MM.1S (cell line): ENCODE data around the gene SLC15A2.

Source experiments
- DNase-seq: peaks from one replicate; pipeline ENCODE4 v3.0.0-alpha.2; 2015
- H2AFZ ChIP-seq: fragments of 300-600 bp; sonication (generic); 2 replicates; pipeline ENCODE4 v1.6.0; 2016; ENCODE audit warnings: antibody characterized with exemption, low read length
- H3F3A ChIP-seq: fragments of 300-600 bp; sonication (generic); 2 replicates; pipeline ENCODE4 v1.6.1; 2016; ENCODE audit warnings: mild to moderate bottlenecking, antibody characterized with exemption, low read length, moderate library complexity, mixed read lengths; ENCODE audit not compliant: insufficient read depth
- H3K27ac ChIP-seq: fragments of 300-600 bp; sonication (generic); 2 replicates; pipeline ENCODE4 v1.5.1; 2016; ENCODE audit warnings: mild to moderate bottlenecking, low read length
- H3K27me3 ChIP-seq: fragments of 300-600 bp; sonication (generic); replicated peaks from 2 replicates; pipeline ENCODE4 v1.6.0; 2016; ENCODE audit warnings: low read length; ENCODE audit not compliant: insufficient read depth
- H3K36me3 ChIP-seq: fragments of 300-600 bp; sonication (generic); replicated peaks from 2 replicates; pipeline ENCODE4 v1.6.1; 2016; ENCODE audit warnings: mild to moderate bottlenecking, low read length, mixed read lengths; ENCODE audit not compliant: insufficient read depth
- H3K4me1 ChIP-seq: fragments of 300-600 bp; sonication (generic); 2 replicates; pipeline ENCODE4 v1.6.1; 2016; ENCODE audit warnings: low read length, mixed read lengths
- H3K4me2 ChIP-seq: fragments of 300-600 bp; sonication (generic); 2 replicates; pipeline ENCODE4 v1.6.0; 2016; ENCODE audit warnings: low read depth, low read length
- H3K4me3 ChIP-seq: fragments of 300-600 bp; sonication (generic); 2 replicates; pipeline ENCODE4 v1.5.1; 2016; ENCODE audit warnings: low read length, mixed read lengths
- H3K79me2 ChIP-seq: fragments of 300-600 bp; sonication (generic); 2 replicates; pipeline ENCODE4 v1.6.1; 2016; ENCODE audit warnings: mixed run types, low read length, mixed read lengths
- H3K9ac ChIP-seq: fragments of 300-600 bp; sonication (generic); 2 replicates; pipeline ENCODE4 v1.6.1; 2016; ENCODE audit warnings: low read length, mixed read lengths
- H3K9me2 ChIP-seq: fragments of 300-600 bp; sonication (generic); replicated peaks from 2 replicates; pipeline ENCODE4 v1.6.1; 2016; ENCODE audit warnings: mild to moderate bottlenecking, low read length, mixed read lengths; ENCODE audit not compliant: insufficient read depth
- H3K9me3 ChIP-seq: fragments of 300-600 bp; sonication (generic); replicated peaks from 2 replicates; pipeline ENCODE4 v1.6.1; 2016; ENCODE audit warnings: mild to moderate bottlenecking, low read length, mixed read lengths; ENCODE audit not compliant: insufficient read depth
- H4K20me1 ChIP-seq: fragments of 300-600 bp; sonication (generic); 2 replicates; pipeline ENCODE4 v1.6.1; 2016; ENCODE audit warnings: mild to moderate bottlenecking, low read length, moderate library complexity, mixed read lengths; ENCODE audit not compliant: insufficient read depth
- CTCF ChIP-seq: fragments of 300-600 bp; sonication (generic); IDR thresholded peaks from 2 replicates; pipeline ENCODE4 v1.5.1; 2016; ENCODE audit warnings: antibody characterized with exemption, low read length, mixed read lengths
- EZH2 ChIP-seq: fragments of 300-600 bp; sonication (generic); optimal IDR thresholded peaks from 2 replicates; pipeline ENCODE3; 2017; ENCODE audit warnings: low read depth, mild to moderate bottlenecking, antibody characterized with exemption, low read length, mixed read lengths
- EZH2phosphoT487 ChIP-seq: fragments of 300-600 bp; sonication (generic); IDR thresholded peaks from 2 replicates; pipeline ENCODE4 v1.6.1; 2018; ENCODE audit warnings: antibody characterized with exemption, low read length

SLC15A2 gene

GRCh38 chr3:121976727-121977126, 82.5 kb downstream of the SLC15A2 start:
- no peak overlapping the region for H3K9ac ChIP-seq
- H3K9me3 ChIP-seq = no peaks in the 10 kb centered on the region
- DNase-seq = no peak
- no peak overlapping the region for H3K4me3 ChIP-seq
- H3K4me2 ChIP-seq = no peak overlapping the region
- H3K27me3 ChIP-seq = no peaks in the 10 kb centered on the region
- peaks cover 14% of the 10 kb centered on the region for H3K4me1 ChIP-seq
- no peak overlapping the region for H3K27ac ChIP-seq
- no peaks in the 10 kb centered on the region for H3K36me3 ChIP-seq
- no peaks in the 10 kb centered on the region for H3K79me2 ChIP-seq
- TF ChIP-seq CTCF (no peak), EZH2 (no peak), EZH2phosphoT487 (no peak)
- no peaks in the 10 kb centered on the region for H3K9me2 ChIP-seq
- no peaks in the 10 kb centered on the region for H4K20me1 ChIP-seq
- no peak overlapping the region for H2AFZ ChIP-seq
- no peaks in the 10 kb centered on the region for H3F3A ChIP-seq

- no peak for DNase-seq
- H3F3A ChIP-seq = no peaks in the 10 kb centered on the region
These were observed 85.0 kb downstream of the SLC15A2 start for GRCh38 chr3:121979246-121979645.

GRCh38 chr3:121979734-121980449, 85.7 kb downstream of the SLC15A2 start:
- no peak overlapping the region for H3K9ac ChIP-seq
- no peak for DNase-seq
- no peak overlapping the region for H3K27ac ChIP-seq
- peaks cover 14% of the 10 kb centered on the region for H3K4me1 ChIP-seq
- H3K79me2 ChIP-seq = no peaks in the 10 kb centered on the region
- no peak overlapping the region for H2AFZ ChIP-seq
- no peaks in the 10 kb centered on the region for H3F3A ChIP-seq
- TF ChIP-seq CTCF (no peak), EZH2phosphoT487 (no peak), EZH2 (no peak)
- no peaks in the 10 kb centered on the region for H3K27me3 ChIP-seq
- no peaks in the 10 kb centered on the region for H3K9me3 ChIP-seq
- H3K36me3 ChIP-seq = no peaks in the 10 kb centered on the region
- H3K4me2 ChIP-seq = peak overlapping the region; percentile 36; the same call in 1 of the 2 replicates
- no peak overlapping the region for H3K4me3 ChIP-seq
- no peaks in the 10 kb centered on the region for H4K20me1 ChIP-seq
- H3K9me2 ChIP-seq = no peaks in the 10 kb centered on the region

More at GRCh38 chr3:121979246-121979645, 85.0 kb downstream of the SLC15A2 start:
- Histone ChIP-seq H3K27me3 (no peaks in the 10 kb centered on the region), H3K4me1 (peaks cover 14% of the 10 kb centered on the region), H3K4me3 (no peak overlapping the region), H3K27ac (no peak overlapping the region), H3K9me3 (no peaks in the 10 kb centered on the region), H3K4me2 (no peak overlapping the region), H3K9ac (no peak overlapping the region), H3K79me2 (no peaks in the 10 kb centered on the region), H2AFZ (no peak overlapping the region), H4K20me1 (no peaks in the 10 kb centered on the region), H3K36me3 (no peaks in the 10 kb centered on the region), H3K9me2 (no peaks in the 10 kb centered on the region)
- no peak for TF ChIP-seq EZH2
- TF ChIP-seq EZH2phosphoT487 = no peak
- TF ChIP-seq CTCF = no peak
